NOMO-1 (cell line): ENCODE measurements around the gene LASP1.

Experiments
- DNase-seq, 2 experiments: peaks; one replicate each; lab custom pipeline; 2025; ENCODE audit not compliant: unreplicated experiment in 2 of 2; lab: John Stamatoyannopoulos, UW

Gene LASP1

DNA sequence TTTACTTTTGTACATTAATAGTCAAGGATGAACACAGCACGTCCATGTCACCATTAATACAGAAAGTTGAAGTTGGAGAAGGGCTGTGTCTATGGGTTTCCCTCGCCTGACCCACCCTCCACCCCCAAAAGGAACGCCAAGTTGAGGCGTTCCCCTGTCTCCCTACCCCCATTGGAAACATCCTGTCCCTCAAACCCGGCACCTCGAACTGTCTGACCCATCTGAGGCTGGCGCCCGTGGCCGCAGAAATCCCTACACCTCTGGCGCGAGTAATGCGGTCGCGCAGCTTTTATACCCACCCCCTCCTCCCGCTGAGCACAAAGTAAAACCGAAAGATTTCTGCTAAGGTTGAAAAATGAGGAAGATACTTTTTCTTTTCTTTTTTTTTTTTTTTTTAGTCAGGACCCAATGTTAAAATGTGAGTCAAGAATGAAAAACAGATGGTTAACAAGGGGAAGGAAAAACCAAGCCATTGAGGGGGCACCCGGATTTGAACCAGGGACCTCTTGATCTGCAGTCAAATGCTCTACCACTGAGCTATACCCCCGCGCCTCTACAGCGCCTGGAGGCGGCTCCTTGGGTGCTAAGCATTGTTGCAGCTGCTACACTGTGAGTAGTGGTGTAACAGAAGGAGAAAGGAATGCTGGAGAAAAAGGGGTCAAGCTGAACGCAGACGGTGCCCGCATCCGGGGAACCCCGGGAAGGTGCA is 887 bp upstream of the LASP1 start:
- peak; percentile 81 to 83 for DNase-seq

DNA sequence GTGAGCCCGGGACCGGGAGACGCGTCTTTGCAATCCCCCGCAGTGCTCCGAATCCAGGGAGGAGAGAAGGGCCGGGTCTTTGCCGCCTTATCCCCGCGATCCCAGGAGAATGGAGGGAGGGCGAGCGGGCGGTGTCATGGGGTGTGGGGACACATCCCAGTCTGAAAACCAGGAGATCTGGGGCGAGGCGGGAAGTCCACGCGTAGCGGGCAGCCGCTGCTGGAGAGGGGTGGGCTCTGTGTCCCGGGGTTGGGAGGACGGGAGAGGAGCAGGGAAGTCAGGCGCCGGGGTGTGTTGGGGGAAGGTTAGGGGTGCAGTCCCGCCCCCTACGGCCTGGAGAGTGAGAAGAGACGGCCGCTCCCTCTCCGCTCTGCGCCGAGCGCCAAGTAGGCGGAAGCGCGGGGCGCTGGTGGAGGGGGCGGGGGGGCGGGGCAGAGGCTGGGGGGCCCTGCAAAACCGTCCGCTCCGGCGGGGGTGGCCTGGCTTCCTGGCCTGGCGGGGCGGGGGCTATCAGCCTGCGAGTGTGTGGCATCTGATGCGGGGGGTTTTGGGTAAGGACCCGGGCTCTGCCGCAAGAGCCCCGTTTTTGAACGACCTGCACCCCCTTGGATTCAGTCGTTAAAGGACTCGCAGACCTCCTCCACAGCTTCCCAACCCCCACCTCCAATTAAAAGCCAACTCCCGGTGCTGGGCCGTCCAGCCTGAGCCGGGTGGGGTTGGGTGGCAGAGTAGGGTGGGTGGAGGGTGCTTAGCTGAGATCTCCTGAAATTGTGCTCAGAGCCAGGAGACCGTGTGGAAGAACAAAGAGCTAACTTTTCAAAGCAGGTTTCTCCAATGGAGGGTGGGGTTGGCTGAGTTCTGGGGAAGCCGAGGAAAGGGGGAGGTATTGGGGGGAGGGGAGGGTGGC is 654 bp downstream of the LASP1 start:
- peak; percentile 61 to 70 for DNase-seq

DNA sequence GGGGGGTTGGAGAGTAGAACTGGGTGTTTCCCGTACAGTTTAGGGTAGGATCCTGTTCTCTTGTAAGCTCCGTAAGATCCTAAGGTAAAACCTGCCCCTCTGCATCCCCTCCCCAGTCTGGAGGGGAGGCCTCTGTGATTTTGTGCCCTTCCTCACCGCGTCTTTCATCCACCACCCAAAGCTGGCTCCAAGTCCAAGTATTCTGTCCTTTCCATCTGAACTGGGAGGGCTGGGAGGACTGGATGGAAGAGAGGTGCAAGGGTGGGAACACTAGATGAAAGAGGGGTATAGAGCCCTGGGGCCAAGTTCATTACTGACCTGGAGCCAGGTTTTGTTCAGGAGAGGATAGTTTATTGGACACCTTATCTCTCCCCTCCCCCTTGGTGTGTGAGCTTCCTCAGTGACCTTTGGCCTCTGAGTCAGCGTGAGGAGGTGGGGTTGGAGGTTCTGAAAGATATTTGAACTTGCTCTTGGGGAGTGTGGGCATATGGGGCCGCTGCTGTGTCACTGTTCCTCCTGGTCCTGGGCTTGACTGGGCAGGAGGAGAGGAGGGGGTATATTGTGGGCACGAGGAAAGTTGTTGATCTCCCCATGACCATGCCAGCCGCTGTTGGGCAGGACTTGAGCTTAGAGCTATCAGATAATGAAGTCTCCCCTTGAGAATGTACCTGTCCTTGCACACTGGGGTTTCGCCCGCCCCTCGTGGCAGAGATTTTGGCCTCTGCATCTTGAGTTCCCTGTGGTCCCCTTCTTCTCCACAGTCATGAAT is 1.6 kb downstream of the LASP1 start:
- peak; percentile 77 to 86 for DNase-seq

DNA sequence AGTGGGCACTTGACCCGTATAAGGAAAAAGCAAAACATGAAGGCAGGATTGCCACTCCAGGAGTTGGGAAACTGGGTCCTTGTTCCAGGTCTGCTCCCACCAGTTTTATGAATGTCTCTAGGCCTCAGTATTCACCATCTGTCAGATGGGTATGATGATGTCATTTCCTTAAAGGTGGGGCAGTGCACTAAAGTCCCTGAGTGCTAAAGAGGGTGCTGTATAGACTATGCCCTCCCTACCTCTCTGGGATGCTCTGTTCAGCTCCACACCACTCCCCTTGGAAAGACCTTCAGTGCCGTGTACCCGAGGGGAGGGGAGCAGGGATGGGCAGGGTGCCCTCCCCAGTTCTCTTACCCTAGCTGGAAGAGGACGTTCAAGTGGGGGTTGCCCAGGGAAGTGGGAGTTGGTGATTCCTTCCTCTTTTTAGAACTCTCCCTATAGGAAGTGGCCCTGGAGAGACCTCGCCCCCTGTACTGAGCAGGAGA is 2.2 kb downstream of the LASP1 start:
- DNase-seq, result no peak

DNA sequence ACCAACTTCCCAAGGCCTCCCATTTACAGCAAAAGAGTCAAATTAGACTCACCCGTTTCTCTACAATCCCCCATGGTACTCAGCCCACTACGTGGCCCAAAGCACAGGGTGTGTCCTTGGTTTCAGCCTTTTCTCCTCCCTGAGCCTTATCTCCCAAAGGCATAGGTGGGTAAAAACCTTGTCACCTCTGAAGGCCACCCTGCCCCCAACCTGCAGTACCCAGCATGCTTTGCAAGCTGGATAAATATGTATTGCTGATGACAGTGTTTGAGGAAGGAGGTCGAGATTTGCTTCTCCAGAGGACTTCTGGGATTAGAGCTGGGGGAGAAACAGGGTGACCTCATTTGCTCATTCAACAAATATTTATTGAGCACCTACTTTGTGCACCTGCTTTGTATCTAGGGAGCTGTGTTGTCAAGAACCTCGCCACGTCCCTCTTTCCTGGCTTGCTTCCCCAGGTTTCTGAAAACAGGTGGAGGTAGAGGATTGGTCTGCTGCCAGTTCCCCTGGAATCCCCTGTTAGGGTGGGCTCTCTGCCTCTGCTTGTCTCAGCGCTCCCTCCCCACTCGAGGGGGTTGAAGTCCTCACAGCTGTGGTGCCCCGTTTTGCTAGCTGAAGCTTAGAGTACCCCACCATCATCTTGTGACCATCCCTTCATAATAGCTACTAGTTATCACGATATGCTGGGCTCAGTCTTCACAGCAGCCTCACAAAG is 3.0 kb downstream of the LASP1 start:
- DNase-seq, result no peak

DNA sequence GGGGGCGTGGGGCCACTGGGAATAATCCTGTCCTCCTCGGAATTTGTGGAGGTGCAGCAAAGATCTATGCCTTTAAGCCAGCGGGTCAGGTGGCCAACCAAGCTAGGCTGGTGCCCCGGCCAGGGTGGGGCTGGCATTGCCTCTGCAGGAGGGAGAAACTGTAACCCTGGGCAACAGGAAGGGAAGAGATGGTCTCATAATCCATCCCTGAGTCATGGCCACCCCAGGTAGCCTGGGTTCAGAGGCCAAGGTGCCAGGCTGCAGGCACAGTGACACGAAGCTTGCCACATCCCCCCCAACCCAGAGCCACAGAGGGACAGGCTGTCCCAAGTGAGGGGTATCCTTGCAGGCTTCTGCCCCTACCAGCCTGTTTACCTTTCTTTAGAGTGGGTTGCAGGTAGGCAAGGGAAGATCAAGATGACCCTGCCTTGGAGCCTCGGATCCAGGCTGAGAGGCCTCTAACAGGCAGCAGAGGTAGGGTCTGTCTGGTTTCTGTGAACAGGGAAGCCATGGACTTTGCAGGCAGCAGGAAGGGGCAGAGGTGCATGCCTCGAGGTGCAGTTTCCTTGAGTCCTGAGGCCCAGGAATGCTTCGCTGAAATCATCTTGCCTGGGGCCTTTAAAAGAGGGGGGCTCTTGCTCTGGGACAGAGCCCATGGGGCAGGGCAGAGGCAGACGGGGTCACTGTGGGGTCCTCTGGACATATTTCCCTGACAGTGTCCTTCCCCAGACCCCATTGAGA is 4.0 kb downstream of the LASP1 start:
- no peak for DNase-seq

DNA sequence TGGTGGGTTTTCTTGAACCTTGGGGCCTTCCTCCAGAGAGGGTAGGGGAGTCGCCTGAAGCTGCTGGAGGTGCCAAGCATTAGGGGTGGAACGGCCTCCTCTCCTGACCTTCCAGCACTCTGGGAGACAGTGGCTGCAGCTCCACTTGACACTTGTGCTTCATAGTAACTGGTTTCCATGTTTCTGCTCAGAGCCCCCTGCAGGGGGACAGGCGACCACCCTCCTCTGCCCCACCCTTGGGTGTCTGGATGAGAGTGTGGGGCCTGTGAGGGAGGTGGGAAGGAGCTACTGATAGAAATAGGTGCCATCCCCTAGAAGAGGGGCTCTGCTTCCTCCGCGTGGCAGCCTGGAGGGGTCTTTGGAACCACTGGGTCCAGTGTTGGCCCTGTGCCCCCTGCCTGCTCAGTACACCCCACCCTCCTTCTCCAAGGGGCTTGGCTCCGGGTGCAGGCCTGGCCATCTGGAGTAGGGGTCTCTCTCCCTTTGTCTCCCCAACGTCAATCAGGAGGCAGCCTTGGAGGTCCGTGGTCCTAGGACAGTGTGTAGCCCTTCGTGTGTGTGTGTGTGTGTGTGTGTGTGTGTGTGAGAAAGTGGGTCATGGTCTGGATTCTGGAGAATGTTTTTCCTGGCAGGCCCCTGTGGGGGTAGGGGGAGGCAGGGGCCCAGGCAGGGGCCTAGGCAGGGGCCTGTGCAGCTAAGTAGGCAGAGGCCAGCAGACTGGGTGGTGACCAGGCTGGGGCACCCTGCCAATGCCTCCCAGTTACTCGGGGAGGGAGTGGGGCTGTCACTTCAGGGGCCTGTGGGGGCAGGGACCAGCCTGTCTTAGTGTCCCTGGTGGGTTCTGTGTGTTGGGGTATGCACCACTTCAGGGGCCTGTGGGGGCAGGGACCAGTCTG is 4.9 kb downstream of the LASP1 start:
- DNase-seq, result no peak

DNA sequence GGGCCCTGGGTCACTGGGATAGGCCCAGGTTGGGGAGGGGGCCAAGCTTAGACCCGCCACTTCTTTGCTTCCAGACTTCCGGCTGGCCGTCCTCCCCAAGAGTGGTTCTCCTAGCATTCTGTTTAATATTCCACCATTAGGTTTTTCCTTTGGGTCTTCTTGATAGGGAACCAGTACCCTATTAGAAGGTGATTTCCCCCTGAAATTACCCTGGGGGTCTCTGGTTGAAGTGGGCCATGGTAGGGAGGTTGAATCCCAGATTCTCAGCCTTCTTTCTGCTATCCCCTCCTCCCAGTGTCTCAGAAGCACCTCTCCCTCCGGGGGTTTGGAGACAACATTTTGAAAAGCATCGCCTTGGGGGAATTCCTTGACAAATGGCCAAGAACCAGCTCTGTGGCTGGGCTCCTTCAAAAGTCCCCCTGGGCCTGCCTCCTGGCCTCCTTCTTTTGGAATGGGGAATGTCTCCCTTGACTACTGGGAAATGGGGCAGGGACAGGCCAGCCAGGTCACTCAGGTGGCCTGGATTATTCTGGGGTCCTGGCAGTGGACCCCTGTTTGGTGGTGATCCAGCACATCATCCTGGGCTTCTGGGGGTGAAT is 5.7 kb downstream of the LASP1 start:
- DNase-seq, result no peak

DNA sequence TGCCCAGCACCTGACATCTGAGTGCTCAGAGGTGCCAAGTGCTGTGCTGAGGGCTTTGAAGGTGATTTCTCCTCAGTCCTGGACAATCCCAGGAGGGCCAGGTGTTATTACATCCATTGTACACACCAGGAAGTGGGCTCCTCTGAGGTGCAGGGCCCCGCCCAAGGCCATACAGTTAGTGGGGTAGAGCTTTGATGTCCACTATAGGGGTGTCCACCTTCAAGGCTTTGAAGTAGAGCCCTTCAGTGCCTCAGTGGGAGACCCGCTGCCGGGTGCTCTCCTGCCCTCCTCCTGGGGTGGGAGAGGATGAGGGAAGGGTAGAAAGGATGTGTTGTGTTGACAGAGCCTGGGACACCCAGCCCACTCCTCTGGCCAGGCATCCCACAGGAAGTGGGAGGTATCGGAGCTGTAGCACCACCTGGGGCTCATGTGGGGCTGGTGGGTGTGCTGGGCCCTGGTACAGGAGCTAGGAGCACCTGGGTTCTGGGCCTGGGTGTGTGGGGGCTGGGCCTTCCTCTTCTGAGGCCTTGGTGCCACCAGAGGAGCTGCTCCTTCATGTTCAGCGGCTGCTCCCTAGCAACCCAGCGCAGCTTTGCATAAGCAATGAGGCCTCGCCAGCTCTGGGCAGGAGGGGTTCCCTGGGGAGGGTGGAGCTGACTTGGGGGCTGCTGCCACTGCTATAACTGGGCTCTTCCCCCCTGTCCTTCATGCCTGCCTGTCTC is 7.4 kb downstream of the LASP1 start:
- no peak for DNase-seq

DNA sequence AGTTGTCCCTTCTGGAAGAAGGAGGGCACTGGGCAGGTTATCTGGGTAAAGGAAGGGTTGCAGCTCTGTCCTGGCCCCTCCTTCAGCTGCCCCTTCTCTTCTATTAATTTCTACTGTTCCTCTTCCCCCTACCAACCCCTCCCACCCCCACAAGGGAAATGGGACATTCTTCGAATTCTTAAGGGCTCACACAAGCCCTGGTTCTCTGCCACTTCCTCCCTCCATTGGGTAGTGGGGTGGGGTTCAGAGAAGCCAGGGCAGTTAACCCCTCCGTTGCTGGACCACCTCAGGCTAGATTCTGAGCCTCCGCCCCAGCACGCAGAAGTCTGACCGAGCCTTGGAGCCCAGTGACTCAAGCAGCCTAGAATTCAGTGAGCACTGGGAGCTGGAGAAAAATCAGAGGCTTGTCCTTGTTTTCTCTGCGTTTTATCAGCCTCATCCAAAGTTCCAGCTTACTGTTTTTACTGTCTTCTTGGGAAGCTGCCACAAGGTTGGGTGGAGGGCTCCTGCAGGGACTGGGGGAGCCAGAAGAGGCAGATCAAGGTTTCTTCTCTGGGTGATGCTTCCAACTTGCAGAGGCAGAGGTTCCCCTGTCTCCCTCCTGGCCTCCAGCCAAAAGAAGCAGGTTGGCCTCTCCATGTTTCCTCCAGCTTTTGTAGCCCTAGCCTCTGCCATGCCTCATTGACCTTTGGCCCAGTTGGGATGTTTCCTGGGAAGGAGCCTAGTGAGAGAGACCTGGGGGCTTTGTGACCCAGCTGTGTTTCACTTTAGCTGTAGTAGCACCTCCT is 10.2 kb downstream of the LASP1 start:
- DNase-seq, result no peak

DNA sequence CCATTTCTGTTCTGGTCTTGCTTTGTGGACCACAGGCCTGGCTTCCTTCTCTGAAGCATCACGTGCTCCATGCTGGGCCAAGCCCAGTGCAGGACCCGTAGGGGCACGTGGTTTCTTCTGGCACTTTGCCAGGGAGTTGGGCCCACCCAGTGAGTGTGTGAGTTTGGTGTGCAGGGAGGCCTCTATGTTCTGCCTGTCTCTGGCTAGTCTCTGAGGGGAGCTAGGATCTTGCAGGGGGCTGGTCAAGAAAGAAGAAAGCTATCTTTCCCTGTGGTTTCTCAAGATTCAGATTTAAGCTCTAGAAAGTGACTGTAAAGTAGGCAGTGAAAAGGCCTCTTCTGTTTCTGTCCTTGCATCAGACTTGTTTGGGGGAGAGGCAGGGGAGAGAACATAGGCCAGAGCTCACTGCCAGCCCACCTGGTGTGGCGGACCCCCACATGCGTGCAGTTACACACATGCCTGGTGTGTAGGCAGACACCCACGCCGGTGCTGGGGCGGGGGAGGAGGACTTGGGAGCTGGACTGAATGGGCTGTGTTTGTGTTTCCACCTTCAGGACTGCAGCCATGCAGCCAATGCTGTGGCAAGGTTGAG is 11.8 kb downstream of the LASP1 start:
- DNase-seq, result no peak

DNA sequence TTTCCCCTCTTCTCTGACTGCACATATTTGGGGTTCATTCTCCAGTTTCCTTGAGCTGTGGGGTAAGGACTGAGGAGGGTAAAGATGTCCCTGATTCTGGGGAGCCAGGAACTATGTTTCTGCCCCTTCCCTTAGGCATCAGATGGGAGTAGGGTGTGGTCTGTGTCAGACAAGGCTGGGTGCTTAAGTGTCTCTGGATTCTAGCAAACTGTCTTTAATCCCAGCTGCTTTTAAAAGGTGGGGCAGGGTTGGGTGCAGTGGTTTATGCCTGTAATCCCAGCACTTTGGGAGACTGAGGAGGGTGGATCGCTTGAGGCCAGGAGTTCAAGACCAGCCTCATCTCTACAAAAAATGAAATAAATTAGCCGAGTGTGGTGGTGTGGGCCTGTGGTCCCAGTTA is 13.0 kb downstream of the LASP1 start:
- DNase-seq, result no peak

DNA sequence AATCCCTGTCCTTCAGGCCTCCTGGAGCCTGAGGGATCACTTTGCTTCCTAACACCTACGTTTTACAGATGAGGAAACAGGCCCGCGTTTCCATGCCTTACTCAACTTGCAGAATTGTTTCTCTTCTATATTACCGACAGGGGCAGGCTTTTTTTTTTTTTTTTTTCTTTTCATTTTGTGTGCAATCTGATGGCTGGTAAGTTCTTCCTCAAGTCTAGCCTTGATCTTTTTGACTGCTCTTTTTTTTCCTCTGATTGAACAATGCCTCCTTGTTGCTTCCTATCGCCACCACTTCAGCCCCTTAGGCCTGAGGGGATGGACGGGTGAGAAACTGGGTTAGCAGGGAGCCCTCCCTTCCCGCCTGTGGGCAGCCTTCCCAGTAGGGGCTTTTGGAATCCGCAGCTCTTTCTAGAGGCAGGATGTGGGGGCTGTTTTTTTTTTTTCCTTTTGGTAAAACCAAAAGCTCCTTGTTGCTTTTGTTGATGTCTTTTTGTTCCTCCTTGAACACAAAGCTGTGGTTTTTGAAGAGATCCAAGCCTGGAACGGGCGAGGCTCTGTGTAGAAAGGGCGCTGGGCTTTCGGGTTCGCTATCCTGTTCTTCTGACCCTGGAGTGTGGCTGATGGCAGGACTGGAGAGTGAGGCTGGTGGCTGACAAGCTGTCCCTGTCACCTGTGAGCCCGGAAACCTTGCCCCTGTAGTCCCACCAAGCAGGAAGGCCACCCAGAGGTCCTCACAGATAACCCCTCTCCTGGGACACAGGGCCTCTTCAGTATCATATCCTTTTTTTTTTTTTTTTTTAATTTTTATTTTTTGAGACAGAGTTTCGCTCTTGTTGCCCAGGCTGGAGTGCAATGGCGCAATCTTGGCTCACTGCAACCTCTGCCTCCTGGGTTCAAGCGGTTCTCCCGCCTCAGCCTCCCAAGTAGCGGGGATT is 14.0 kb downstream of the LASP1 start:
- DNase-seq, result no peak

DNA sequence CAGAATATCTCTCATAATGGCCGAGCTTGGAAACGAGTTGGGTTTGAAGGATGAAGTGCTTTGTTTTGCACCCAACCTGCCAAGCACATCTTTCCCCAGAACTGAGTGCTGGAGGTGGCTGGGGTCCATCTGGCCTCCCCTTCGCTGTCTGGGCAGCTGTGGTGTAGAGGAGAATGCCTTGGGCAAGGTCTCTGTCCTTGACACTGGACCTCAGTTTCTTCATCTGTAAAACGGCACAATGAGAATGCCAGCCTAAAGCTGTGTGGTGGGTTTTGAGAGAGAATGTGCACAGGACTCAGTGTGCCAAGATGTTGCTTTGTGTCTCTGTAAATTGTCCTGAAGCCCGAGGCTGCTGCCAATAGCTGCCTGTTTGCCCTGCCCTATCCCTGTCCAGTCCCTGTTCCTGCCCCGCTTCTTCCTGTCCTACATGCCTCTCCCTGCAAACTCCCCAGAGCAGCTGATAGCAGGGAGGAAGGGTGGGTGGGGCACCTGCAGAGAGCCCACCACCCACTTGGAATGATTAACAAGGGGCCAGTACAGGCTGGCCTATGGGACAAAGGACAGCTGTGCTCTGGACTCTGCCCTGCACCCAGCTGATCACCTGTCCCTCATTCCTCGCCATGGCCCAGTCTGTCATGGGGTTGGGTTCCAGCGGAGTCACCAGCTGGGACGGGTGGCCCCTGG is 15.3 kb downstream of the LASP1 start:
- no peak for DNase-seq
